ENCODE data around the gene KCTD14.
A peak's percentile ranks its signal among the peaks of the same experiment; 100 is the strongest.
"Not testable (repeated sequence)": the region's sequence is repeated elsewhere in the genome, so short reads cannot be mapped to it uniquely, and the experiment has no call there.

Gene KCTD14

DNA sequence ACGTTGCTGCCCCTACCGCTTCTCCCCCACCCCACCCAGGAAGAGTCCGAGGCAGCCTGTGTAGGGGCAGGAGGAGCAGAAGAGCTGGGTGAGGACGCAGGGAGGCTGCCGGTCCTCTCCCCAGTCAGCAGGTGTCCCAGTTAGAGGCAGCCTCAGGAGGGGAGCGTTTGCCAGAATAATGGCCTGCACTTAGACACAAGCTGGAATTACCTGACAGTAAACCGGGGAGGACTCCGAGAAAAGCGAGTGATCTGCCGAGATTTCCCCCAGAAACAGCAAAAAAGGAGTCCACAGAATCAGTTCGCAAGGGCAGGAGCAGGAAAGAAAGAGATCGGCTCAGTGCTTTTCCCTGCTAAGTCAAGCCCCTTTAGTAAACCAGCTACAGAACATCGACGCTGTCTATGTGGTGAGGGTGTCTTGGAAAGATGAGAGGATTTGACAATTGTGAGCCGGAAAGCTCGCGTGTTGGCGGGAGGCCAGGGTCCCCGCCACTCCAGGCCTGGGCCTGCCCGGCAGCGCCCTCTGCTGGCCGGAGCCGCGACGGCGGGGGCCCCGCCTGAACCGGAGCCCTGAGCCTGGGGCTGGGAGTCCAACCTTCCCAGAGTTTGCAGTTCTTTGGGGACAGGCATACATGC is 22.9 kb upstream of the KCTD14 start:
- DNase-seq = peak; percentile 53

GRCh38 chr11:78044706-78045105 is 21.6 kb upstream of the KCTD14 start:
- DNase-seq = no peak

DNA sequence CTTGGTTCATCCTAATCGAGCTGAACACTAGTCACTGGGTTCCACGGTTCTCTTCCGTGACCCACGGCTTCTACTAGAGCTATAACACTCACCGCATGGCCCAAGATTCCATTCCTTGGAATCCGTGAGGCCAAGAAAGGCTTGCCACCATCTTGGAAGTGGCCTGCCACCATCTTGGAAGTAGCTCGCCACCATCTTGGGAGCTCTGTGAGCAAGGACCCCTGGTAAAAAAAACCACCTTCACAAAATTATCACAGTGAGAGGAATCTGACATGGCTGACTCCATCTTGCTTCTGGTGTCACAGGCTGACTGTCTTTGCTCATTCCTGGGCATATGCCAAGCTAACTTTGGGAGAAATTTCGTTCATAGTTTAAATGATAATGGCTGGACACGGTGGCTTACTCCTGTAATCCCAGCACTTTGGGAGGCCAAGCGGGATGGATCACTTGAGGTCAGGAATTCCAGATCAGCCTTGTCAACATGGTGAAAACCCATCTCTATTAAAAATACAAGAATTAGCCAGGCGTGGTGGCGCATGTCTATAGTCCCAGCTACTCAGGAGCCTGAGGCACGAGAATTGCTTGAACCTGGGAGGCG is 18.9 kb upstream of the KCTD14 start:
- DNase-seq = no peak

GRCh38 chr11:78041380-78041719 is 18.3 kb upstream of the KCTD14 start:
- DNase-seq = not testable (repeated sequence)

- DNase-seq = no peak
Measured at GRCh38 chr11:78040691-78041379, 17.8 kb upstream of the KCTD14 start.

GRCh38 chr11:78039919-78040671 is 17.0 kb upstream of the KCTD14 start:
- DNase-seq = peak; percentile 26

DNA sequence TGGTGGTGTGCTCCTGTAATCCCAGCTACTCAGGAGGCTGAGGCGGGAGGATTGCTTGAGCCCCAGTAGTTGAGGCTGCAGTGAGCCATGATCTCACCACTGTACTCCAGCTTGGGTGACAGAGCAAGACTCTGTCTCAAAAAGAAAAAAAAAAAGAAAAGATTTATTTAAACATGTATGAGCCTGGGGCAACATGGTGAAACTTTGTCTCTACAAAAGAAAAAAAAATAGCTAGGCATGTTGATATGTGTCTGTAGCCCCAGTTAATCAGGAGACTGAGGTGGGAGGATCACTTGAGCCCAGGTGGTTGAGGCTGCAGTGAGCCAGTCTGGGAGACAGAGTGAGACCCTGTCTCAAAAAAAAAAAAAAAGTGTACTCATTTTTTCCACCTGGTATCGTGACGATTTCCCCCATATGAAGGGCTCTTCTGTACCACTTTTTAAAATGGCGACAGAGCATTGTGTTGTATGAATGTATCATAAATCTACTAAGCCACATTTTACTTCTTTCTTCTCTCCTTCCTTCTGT is 16.4 kb upstream of the KCTD14 start:
- DNase-seq = no peak

DNA sequence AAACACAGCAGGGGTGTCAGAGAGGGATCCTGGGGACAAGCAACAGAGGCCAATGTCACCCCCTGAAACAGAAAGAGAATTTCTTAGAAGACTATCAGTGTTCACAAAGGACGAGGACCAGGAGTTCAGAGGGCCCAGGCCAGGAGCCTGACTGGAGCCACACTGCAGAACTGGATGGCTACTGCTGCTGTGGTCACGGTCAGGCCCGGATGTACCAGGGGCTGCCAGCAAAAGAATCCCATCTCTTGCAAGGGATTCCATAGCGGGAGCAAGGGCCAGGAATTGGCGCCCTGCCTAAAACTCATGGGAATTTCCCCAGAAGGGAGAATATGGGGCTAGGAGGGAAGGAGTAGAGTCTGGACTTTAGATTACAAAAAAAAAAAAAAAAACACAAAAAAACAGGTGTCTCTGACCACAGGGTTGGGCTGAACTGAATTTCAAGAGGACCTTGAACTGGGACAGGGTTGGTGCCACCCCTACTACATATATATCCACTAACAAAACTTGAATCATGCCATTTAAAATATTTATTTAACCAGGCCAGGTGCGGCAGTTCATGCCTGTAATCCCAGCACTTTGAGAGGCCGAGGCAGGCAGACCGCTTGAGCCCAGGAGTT is 15.7 kb upstream of the KCTD14 start:
- no peak for DNase-seq

DNA sequence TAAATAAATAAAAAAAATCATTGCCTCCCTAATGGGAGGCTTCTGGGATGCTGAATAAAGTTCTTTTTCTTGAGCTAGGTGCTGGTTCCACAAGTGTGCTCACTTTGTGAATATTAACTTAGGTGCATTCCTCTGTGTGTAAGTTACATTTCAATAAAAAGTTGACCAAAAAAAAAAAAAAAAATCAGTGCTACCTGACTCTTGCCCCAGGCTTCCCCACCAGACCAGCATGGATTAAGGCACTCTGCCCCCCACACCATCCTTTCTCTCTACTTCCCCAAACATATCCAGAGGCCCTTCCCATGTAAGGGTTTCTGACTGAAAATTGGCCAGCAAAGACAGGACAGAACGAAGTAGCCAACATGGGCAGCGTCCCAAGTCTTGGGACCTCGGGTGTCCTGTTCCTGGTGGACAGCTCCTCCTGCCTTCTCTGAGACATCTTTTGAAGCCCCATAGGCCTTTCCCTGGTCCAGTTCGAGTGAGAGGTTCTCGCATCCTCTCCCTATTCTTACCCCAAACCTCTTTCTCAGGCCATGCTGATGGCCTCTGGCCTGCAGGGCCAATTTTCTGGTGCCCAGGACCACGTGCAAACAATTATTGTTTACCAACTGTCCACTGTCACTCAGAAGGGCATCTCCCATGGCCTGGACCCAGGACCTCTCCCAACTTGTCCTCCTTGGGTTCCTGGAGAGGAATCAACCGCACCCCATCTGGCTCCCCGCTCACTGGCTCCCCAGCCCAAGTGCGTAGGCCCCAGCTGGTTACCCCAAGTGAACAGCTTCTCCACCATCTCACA is 14.9 kb upstream of the KCTD14 start:
- no peak for DNase-seq

DNA sequence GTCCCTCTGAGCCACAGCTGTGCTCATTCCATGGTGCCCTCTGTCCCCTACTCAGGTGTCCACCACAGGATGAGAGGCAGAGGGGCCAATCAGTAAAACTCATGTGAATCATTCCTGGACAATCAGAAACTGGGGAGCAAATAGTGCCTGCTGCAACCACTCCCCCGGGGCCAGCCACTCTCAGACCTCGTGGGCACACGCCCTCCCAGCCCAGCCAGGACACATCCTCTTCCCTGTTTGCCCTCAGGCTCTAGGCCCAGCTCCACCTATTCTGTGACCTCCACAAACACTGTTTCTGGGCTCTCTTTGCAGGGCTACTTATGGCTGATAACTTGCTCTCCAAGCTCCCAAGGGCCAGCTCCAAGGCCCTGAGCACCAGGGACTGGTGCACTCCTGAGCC is 14.0 kb upstream of the KCTD14 start:
- DNase-seq = no peak

DNA sequence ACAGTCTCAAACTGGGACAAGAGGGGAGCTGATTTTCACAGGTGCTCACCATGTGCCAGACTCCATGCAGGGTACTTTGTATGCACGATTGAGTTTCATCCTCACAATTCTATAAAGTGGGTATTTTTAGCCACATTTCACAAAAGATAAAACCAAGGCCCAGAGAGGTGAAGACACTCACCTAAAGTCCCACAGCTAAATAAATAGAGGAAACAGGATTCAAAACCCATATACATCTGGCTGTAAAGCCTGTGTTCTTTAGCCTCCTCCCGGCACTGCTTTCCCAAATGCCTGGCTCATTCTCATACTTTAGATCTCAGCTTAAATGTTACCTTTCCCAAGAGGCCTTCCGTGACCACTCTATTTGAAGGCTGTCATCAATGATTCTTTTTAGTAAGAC is 13.2 kb upstream of the KCTD14 start:
- DNase-seq = no peak

DNA sequence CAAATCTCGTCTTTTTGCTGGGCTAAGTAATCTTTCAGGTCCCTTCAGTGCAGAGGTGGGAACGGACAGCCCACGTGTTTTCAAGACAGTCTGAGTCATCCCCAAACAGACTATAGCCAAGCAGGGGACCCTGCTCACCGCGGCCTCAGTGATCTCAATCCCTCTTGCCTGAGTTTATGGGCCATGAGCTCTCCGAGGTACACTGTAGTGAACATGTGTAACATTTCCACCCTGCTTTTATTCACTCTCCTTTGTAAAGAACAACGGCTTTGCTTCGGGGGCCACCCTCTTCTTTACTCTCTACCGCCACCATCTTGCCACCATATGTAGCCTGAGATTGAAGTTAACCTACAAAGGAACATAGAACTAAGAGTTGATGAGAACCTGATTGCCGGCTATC is 11.5 kb upstream of the KCTD14 start:
- DNase-seq = no peak

- no peak for DNase-seq
Measured at GRCh38 chr11:78033040-78033439, 10.0 kb upstream of the KCTD14 start.

GRCh38 chr11:78032090-78032489 is 9.0 kb upstream of the KCTD14 start:
- no peak for DNase-seq

GRCh38 chr11:78031629-78032028 is 8.6 kb upstream of the KCTD14 start:
- DNase-seq = no peak

- DNase-seq = no peak
Measured at GRCh38 chr11:78030429-78031325, 7.6 kb upstream of the KCTD14 start.

GRCh38 chr11:78028423-78028822 is 5.3 kb upstream of the KCTD14 start:
- DNase-seq = not testable (repeated sequence)

DNA sequence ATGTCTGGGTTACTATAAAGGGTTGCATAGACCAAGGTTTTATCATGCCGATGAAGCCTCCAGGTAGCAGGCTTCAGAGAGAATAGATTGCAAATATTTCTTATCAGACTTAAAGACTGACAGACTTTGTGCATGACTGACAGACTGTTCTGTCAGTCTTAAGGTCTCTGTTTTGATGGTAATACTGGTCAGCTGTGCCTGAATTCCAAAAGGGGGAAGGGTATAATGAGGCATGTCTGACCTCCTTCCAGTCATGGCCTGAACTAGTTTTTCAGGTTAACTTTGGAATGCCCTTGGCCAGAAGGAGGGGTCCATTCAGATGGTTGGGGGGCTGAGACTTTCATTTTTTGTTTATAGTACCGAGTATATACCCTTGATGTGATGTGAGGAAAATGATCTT is 4.7 kb upstream of the KCTD14 start:
- DNase-seq = no peak

DNA sequence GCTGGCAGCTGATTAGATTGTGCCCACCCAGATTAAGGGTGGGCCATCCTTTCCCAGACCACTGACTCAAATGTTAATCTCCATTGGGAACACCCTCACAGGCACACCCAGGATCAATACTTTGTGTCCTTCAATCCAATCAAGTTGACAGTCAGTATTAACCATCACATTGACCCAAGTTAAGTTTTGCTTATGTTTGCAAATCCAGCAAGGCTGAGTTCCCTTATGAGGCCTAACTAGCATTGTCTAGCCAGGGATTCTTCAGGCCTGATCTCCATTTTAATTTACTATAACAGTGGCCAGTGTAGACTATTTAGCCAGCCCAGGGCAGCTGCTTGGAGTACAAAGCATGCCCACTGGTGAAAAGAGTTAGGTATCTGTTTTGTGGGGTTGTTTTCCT is 2.3 kb upstream of the KCTD14 start:
- no peak for DNase-seq

DNA sequence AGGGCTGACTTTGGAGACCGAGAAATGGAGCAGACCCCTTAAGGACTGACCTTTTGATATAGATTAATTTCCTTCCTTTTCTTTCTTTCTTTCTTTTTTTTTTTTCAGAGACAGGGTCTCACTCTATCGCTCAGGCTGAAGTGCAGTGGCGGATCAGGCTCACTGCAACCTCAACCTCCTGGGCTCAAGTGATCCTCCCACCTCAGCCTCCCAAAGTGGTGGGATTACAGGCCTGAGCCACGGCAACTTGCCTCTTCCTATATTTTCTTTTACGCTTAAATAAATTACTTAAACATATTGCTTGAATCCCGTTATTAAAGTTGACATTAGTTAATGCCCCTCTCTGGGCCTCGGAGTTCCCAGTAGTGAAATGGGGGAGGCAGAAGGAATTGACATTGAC is 350 bp upstream of the KCTD14 start:
- no peak for DNase-seq

GRCh38 chr11:78021611-78022010 is 1.5 kb downstream of the KCTD14 start:
- no peak for DNase-seq

All from inflammatory macrophage treated with lipopolysaccharide for 4 hours (primary cell).